K562 (cell line): ENCODE results near the gene ELOVL5. TPM values are rescaled to one million over a fixed set of nuclear protein-coding genes. Genes with fewer than 3 reads are reported as not detected.

ENCODE experiments used
- ATAC-seq: fragments of 200-7000 bp; cut with Tn5 transposase; 3 replicates; pipeline ENCODE4 v1.9.1; 2020; ENCODE audit warnings: moderate library complexity
- BruUV-seq: library from RNA; stranded (reverse); fragments of 400-500 nt; replicated peaks from 2 replicates; lab custom pipeline; 2021; lab: Mats Ljungman, UMichigan
- CTCF ChIA-PET: fragments of 300-600 bp; formaldehyde crosslinking; extraction: SDS; loops from one replicate; lab custom pipeline; 2021; ENCODE audit warnings: low intra/inter-chr PET ratio; lab: Yijun Ruan, JAX
- POLR2A ChIA-PET: fragments of 300-600, 350-650 bp; sonication (Branson Sonifier 250); formaldehyde crosslinking; extraction: SDS; loops from one replicate; lab custom pipeline; 2021; ENCODE audit warnings: antibody characterized with exemption, inconsistent platforms; lab: Yijun Ruan, JAX
- DNase-seq, 4 experiments: peaks; one replicate each; pipeline versions ENCODE4 v3.0.0 to v3.0.0-alpha.2; 2011 to 2018; ENCODE audit warnings: low spot score in 3 of 4, mixed read lengths in 3 of 4; ENCODE audit errors: extremely low read depth in 1 of 4
- FAIRE-seq: peaks from 2 replicates; lab custom pipeline; 2011; peaks lifted over from hg19 to GRCh38; lab: Jason Lieb, UNC
- H2AFZ ChIP-seq: 2 replicates; pipeline ENCODE4 v1.6.0; 2011; ENCODE audit warnings: low read depth, low read length, control low read depth, inconsistent platforms
- H3K27ac ChIP-seq: fragments of 200-600 bp; 3 replicates; pipeline ENCODE4 v1.8.0; 2011; ENCODE audit warnings: low read depth, mild to moderate bottlenecking, control low read depth, inconsistent platforms, low read length, moderate library complexity, mixed read lengths; ENCODE audit errors: extremely low read depth
- H3K27me3 ChIP-seq, 2 experiments: fragments of 300-600 bp in 1 of 2; 2 replicates in 1 of 2; 3 replicates in 1 of 2; pipeline versions ENCODE4 v1.6.0 to v1.8.0; 2011; ENCODE audit warnings: inconsistent platforms in 2 of 2, low read length in 2 of 2, mild to moderate bottlenecking in 1 of 2, mixed read lengths in 1 of 2, moderate library complexity in 1 of 2; ENCODE audit not compliant: control insufficient read depth in 2 of 2, insufficient read depth in 2 of 2
- H3K36me3 ChIP-seq: fragments of 300-600 bp; 3 replicates; pipeline ENCODE4 v1.8.0; 2011; ENCODE audit warnings: mild to moderate bottlenecking, low read length, inconsistent platforms; ENCODE audit not compliant: control insufficient read depth, insufficient read depth
- H3K4me1 ChIP-seq, 2 experiments: fragments of 200-600 bp in 1 of 2; replicated peaks in 1 of 2; 2 replicates in 1 of 2; 3 replicates in 1 of 2; pipeline versions ENCODE4 v1.5.1 to v1.8.0; 2011; ENCODE audit warnings: inconsistent platforms in 2 of 2, low read length in 2 of 2, mild to moderate bottlenecking in 1 of 2, mixed read lengths in 1 of 2, moderate library complexity in 1 of 2; ENCODE audit not compliant: control insufficient read depth in 2 of 2, insufficient read depth in 2 of 2
- H3K4me2 ChIP-seq: 2 replicates; pipeline ENCODE4 v1.6.1; 2011; ENCODE audit warnings: low read length, control low read depth, inconsistent platforms, mixed read lengths; ENCODE audit not compliant: insufficient read depth
- H3K4me3 ChIP-seq: fragments of 200-600 bp; sonication (generic), shearing (Covaris generic); 2 replicates; pipeline ENCODE4 v1.5.1; 2016; ENCODE audit warnings: control low read depth, inconsistent platforms
- H3K79me2 ChIP-seq: fragments of 200-600 bp; 3 replicates; pipeline ENCODE4 v1.8.0; 2011; ENCODE audit warnings: low read length, inconsistent platforms; ENCODE audit not compliant: control insufficient read depth, insufficient read depth
- H3K9ac ChIP-seq, 2 experiments: 2 replicates each; pipeline versions ENCODE4 v1.6.0 to v1.6.1; 2011; ENCODE audit warnings: low read depth in 2 of 2, low read length in 2 of 2, control low read depth in 1 of 2, inconsistent platforms in 1 of 2, mild to moderate bottlenecking in 1 of 2, mixed read lengths in 1 of 2; ENCODE audit not compliant: insufficient read depth in 1 of 2
- H3K9me1 ChIP-seq: one replicate; pipeline ENCODE4 v1.6.0; 2011; ENCODE audit warnings: inconsistent platforms, mild to moderate bottlenecking, low read length, moderate library complexity; ENCODE audit not compliant: control insufficient read depth, insufficient read depth
- H3K9me3 ChIP-seq: replicated peaks from 2 replicates; pipeline ENCODE4 v1.5.1; 2011; ENCODE audit warnings: low read depth, low read length, inconsistent platforms; ENCODE audit not compliant: control insufficient read depth, insufficient read depth
- H4K20me1 ChIP-seq: replicated peaks from 2 replicates; pipeline ENCODE4 v1.6.1; 2011; ENCODE audit warnings: low read length, inconsistent platforms, mixed read lengths; ENCODE audit not compliant: control insufficient read depth, insufficient read depth
- ARID1B ChIP-seq: fragments of 450-650 bp; IDR thresholded peaks from 2 replicates; pipeline ENCODE4 v1.6.1; 2016; ENCODE audit warnings: antibody characterized with exemption, mild to moderate bottlenecking, inconsistent platforms
- C11orf30 ChIP-seq: fragments of 450-650 bp; IDR thresholded peaks from 2 replicates; pipeline ENCODE4 v1.6.1; 2016; ENCODE audit warnings: low read depth, mild to moderate bottlenecking
- CBFA2T2 ChIP-seq: fragments of 450-650 bp; conservative IDR thresholded peaks from 2 replicates; pipeline ENCODE4 v1.6.1; 2017; ENCODE audit warnings: mild to moderate bottlenecking
- CBFA2T3 ChIP-seq: fragments of 450-650 bp; IDR thresholded peaks from 2 replicates; pipeline ENCODE4 v1.6.1; 2017
- GABPA ChIP-seq: fragments of 200-800 bp; sonication (Bioruptor generic); conservative IDR thresholded peaks from 2 replicates; pipeline ENCODE4 v1.6.1; 2016; ENCODE audit warnings: low read depth, missing genetic modification characterization, missing compliant biosample characterization
- GATAD2A ChIP-seq: fragments of 450-650 bp; IDR thresholded peaks from 2 replicates; pipeline ENCODE4 v1.6.1; 2017
- HLTF ChIP-seq: fragments of 450-650 bp; IDR thresholded peaks from 2 replicates; pipeline ENCODE4 v1.6.1; 2016
- KHSRP ChIP-seq: fragments of 450-650 bp; IDR thresholded peaks from 2 replicates; pipeline ENCODE4 v1.6.1; 2017
- LEF1 ChIP-seq: fragments of 450-650 bp; IDR thresholded peaks from 2 replicates; pipeline ENCODE4 v1.6.1; 2016; ENCODE audit warnings: mild to moderate bottlenecking
- MITF ChIP-seq: IDR thresholded peaks from 2 replicates; pipeline ENCODE4 v1.6.1; 2014; ENCODE audit warnings: antibody characterized with exemption
- NCOR1 ChIP-seq: fragments of 450-650 bp; IDR thresholded peaks from 2 replicates; pipeline ENCODE4 v1.6.1; 2016; ENCODE audit warnings: mild to moderate bottlenecking, moderate library complexity
- RBM14 ChIP-seq: fragments of 200-400 bp; formaldehyde crosslinking; IDR thresholded peaks from 2 replicates; pipeline ENCODE4 v1.6.1; 2018; ENCODE audit warnings: low read depth, mild to moderate bottlenecking, low read length, moderate library complexity, borderline replicate concordance; ENCODE audit not compliant: insufficient read depth
- SMARCA5 ChIP-seq: fragments of 450-650 bp; IDR thresholded peaks from 2 replicates; pipeline ENCODE4 v1.6.1; 2016
- SMARCE1 ChIP-seq: fragments of 450-650 bp; IDR thresholded peaks from 2 replicates; pipeline ENCODE4 v1.7.1; 2016; ENCODE audit warnings: mild to moderate bottlenecking
- SP1 ChIP-seq: sonication (generic); formaldehyde crosslinking; IDR thresholded peaks from 2 replicates; pipeline ENCODE4 v1.8.1; 2022; ENCODE audit warnings: mild to moderate bottlenecking, missing genetic modification reagents
- TEAD1 ChIP-seq, 2 experiments: fragments of 450-650 bp in 1 of 2; sonication (generic) in 1 of 2; formaldehyde crosslinking; IDR thresholded peaks; 2 replicates each; pipeline versions ENCODE4 v1.4.0 to v1.8.0; 2020 to 2022; ENCODE audit warnings: mild to moderate bottlenecking in 2 of 2, missing genetic modification reagents in 1 of 2
- ZNF263 ChIP-seq: sonication (generic); formaldehyde crosslinking; IDR thresholded peaks from 2 replicates; pipeline ENCODE4 v1.8.0; 2022; ENCODE audit warnings: mild to moderate bottlenecking, missing genetic modification reagents, borderline replicate concordance
- ZNF316 ChIP-seq: fragments of 450-650 bp; IDR thresholded peaks from 2 replicates; pipeline ENCODE4 v1.6.1; 2016
- ZNF436 ChIP-seq: fragments of 250-450, 450-650 bp; sonication (Bioruptor Pico); formaldehyde crosslinking; IDR thresholded peaks from 2 replicates; pipeline ENCODE4 v1.7.0; 2020; ENCODE audit warnings: mild to moderate bottlenecking
- ZNF57 ChIP-seq: fragments of 450-650 bp; formaldehyde crosslinking; IDR thresholded peaks from 2 replicates; pipeline ENCODE4 v1.4.0; 2020; ENCODE audit warnings: mild to moderate bottlenecking, moderate library complexity
- WGBS: fragments of 100-300 bp; shearing (Covaris generic); methylation state at CpG from one replicate; pipeline ENCODE4 v1.1.6; 2016; ENCODE audit warnings: low coverage, mixed read lengths; ENCODE audit not compliant: insufficient coverage; ENCODE audit errors: missing lambda C conversion rate; 5-methylcytosine and 5-hydroxymethylcytosine counted together
- in situ Hi-C: fragments of 300-500 bp; cut with MboI; formaldehyde crosslinking; loops from 4 replicates; pipeline ENCODE4 v1.15.0; 2018; ENCODE audit warnings: inconsistent platforms, mixed read lengths
- intact Hi-C: fragments of 100-400 bp; cut with micrococcal nuclease; formaldehyde crosslinking; loops from 2 replicates; pipeline ENCODE4 v1.14.2; 2022
- polyA plus RNA-seq, 8 experiments: library from polyadenylated mRNA; depleted of rRNA in 4 of 8; stranded (reverse) in 5 of 8; unstranded in 3 of 8; fragments of >200 nt; fragmentation: Nextera tagmentation in 2 of 8; fragmentation: Illumina TruSeq in 1 of 8; extraction: Ambion mirVana in 2 of 8; extraction: Trizol in 1 of 8; gene quantifications; 2 replicates each; pipeline versions ENCODE4 v1.2.1 to v1.2.3, GENCODE V29; 2011 to 2014; ENCODE audit warnings: inconsistent platforms in 1 of 8, missing spikeins in 1 of 8
- total RNA-seq, 7 experiments: library from RNA; depleted of rRNA in 6 of 7; stranded (reverse); fragments of >200 nt in 6 of 7; fragmentation: Illumina TruSeq in 2 of 7; extraction: Trizol in 2 of 7; gene quantifications; 2 replicates each; pipeline versions ENCODE4 v1.2.1 to v1.2.3, GENCODE V29; 2011 to 2021; ENCODE audit warnings: low replicate concordance in 1 of 7
- TF ChIP-seq, protein P1 (sequence below), 3 experiments: IDR thresholded peaks in 2 of 3; conservative IDR thresholded peaks in 1 of 3; 2 replicates each; pipeline ENCODE4 v1.5.1; 2011 to 2012; ENCODE audit warnings: low read length in 3 of 3, mild to moderate bottlenecking in 3 of 3, control low read depth in 2 of 3, improper control_type of control experiment in 1 of 3, inconsistent platforms in 1 of 3, low read depth in 1 of 3, mixed read lengths in 1 of 3, moderate library complexity in 1 of 3; ENCODE audit not compliant: insufficient read depth in 2 of 3

The ELOVL5 gene
- total and polyA plus RNA-seq, 9 of the 15 experiments (the other 6 are each of a cell fraction or from before 2014, with no cell fraction given) = 70.6 to 245 (median 132) TPM

GRCh38 chr6:53352360-53352759 lies 3.6 kb upstream of the ELOVL5 start:
- H3K9ac ChIP-seq = no peak overlapping the region
- H3K4me3 ChIP-seq = no peak overlapping the region
- WGBS = 24% methylated on average over 3 of the region's 3 CpGs
- H3K79me2 ChIP-seq = peaks cover 22% of the 10 kb centered on the region
- H3K9me1 ChIP-seq = no peaks in the 10 kb centered on the region
- H2AFZ ChIP-seq = peak overlapping the region; percentile 81
- H3K27me3 ChIP-seq = no peaks in the 10 kb centered on the region
- ChIA-PET POLR2A (no interaction called here), CTCF (no interaction called here)
- no peaks in the 10 kb centered on the region for H3K9me3 ChIP-seq
- intact Hi-C loops (loop anchor here (10.0 kb wide), 1 partner anchor 192 kb away; the partner anchor contains the start of gene GCLC), in situ Hi-C loops (no loop called here)
- peaks cover 0 to 19% of the 10 kb centered on the region in 2 experiments; a peak in 3 of 5 replicates for H3K4me1 ChIP-seq
- H3K27ac ChIP-seq = peak overlapping the region; percentile 5; the same call in 1 of the 3 replicates
- BruUV-seq = no TSS peak
- FAIRE-seq = peak; percentile 66
- peak in 1 of 4 experiments; percentile 45 for DNase-seq
- H4K20me1 ChIP-seq = peaks cover 3% of the 10 kb centered on the region
- H3K4me2 ChIP-seq = peak overlapping the region; percentile 28; the same call in 1 of the 2 replicates
- no peak for ATAC-seq
- H3K36me3 ChIP-seq = no peaks in the 10 kb centered on the region
- TF ChIP-seq ZNF57 (CRISPR knock-in tag) (no peak), TEAD1 (CRISPR knock-in tag; IDR thresholded peaks at IDR 0.05) (no peak), KHSRP (no peak), ZNF436 (CRISPR knock-in tag) (no peak), NCOR1 (peak; percentile 14; the same call in 1 of the 2 replicates), HLTF (no peak), ZNF263 (no peak), GABPA (tag) (no peak), SMARCA5 (no peak), RBM14 (no peak), CBFA2T2 (no peak), ARID1B (peak; percentile 29; the same call in 1 of the 2 replicates), SP1 (CRISPR knock-in tag) (no peak), GATAD2A (no peak), ZNF316 (0 out of 2 replicates have a peak, but pooled peaks have one; percentile 28), SMARCE1 (peak; percentile 28; the same call in 1 of the 2 replicates), MITF (no peak), C11orf30 (peak; percentile 44; the same call in 1 of the 2 replicates), CBFA2T3 (peak; percentile 57; the same call in 1 of the 2 replicates), LEF1 (peak; percentile 30; the same call in 1 of the 2 replicates)
- TF ChIP-seq, protein P1, sequence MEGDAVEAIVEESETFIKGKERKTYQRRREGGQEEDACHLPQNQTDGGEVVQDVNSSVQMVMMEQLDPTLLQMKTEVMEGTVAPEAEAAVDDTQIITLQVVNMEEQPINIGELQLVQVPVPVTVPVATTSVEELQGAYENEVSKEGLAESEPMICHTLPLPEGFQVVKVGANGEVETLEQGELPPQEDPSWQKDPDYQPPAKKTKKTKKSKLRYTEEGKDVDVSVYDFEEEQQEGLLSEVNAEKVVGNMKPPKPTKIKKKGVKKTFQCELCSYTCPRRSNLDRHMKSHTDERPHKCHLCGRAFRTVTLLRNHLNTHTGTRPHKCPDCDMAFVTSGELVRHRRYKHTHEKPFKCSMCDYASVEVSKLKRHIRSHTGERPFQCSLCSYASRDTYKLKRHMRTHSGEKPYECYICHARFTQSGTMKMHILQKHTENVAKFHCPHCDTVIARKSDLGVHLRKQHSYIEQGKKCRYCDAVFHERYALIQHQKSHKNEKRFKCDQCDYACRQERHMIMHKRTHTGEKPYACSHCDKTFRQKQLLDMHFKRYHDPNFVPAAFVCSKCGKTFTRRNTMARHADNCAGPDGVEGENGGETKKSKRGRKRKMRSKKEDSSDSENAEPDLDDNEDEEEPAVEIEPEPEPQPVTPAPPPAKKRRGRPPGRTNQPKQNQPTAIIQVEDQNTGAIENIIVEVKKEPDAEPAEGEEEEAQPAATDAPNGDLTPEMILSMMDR (IDR thresholded peaks at IDR 0.05 in 2 of 3, conservative IDR thresholded peaks at IDR 0.05 in 1 of 3; ENCODE audit: insufficient read depth in 2 of 3, low read depth in 1 of 3, low read length in 3 of 3) = no peak
